ENCODE measurements around the gene KRTAP12-1.
A peak's percentile ranks its signal among the peaks of the same experiment; 100 is the strongest.

The KRTAP12-1 gene

DNA sequence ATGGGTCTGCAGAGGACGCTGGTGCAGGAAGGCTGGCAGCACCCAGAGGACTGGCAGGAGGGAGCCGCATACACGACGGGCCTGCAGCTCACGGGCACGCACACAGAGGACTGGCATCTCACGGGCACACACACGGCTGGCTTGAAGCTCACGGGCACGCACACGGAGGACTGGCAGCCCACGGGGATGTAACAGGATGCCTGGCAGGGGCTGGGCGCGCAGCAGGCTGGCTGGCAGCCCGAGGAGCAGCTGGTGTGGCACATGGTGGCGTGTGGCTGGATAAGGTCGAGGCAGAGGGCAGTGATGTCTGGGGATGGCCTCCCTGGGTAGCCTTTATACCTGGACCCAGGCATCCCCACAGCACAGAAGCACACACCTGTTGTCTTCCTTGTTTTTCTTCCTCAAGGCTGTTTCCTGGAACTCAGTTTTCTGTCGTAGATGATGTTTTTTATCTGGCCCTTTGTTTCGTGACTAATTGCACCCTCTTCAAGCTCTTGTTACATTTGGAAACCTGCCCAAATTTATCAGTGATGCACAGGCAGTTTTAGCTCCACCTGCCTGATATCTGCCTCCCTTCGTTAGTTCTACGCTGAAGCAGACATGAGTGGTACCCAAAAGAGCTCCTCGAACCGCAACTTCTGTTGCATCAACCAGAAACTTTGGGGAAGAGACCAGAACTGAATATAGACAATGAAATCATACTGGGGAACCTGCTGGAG lies at the start of gene KRTAP12-1:
TSS of gene KRTAP12-1 (minus strand) at position 303 of the 719 bp plus-strand sequence. CDS start at position 263, 40 bp downstream.
- no peak within 1 kb of the TSS for H3K4me3 ChIP-seq
- H3K27ac ChIP-seq = no peak within 1 kb of the TSS
- TF ChIP-seq Cebpa-rat (IDR thresholded peaks at IDR 0.05) = no peak
- no peaks in the 10 kb centered on the region for H3K36me3 ChIP-seq
- H4K20me1 ChIP-seq = no peaks in the 10 kb centered on the region
- H3K27me3 ChIP-seq = no peaks in the 10 kb centered on the region
- no peak within 1 kb of the TSS for H3K9ac ChIP-seq
- H3K4me2 ChIP-seq = no peak within 1 kb of the TSS
- H3K9me3 ChIP-seq = no peaks in the 10 kb centered on the region
- H3K4me1 ChIP-seq = no peaks in the 10 kb centered on the region

- TF ChIP-seq Cebpa-rat (IDR thresholded peaks at IDR 0.05) = no peak
- Histone ChIP-seq H3K4me1 (peaks cover 54% of the 10 kb centered on the region), H3K4me2 (peak overlapping the region; percentile 9; the same call in 1 of the 2 replicates), H3K9me3 (no peaks in the 10 kb centered on the region), H3K27me3 (no peaks in the 10 kb centered on the region), H4K20me1 (no peaks in the 10 kb centered on the region), H3K4me3 (no peak overlapping the region), H3K36me3 (no peaks in the 10 kb centered on the region), H3K27ac (0 out of 2 replicates have a peak overlapping the region, but pooled peaks have one; percentile 11), H3K9ac (no peak overlapping the region)
These were observed 49.1 kb upstream of the KRTAP12-1 start for GRCh38 chr21:44730951-44731579.

DNA sequence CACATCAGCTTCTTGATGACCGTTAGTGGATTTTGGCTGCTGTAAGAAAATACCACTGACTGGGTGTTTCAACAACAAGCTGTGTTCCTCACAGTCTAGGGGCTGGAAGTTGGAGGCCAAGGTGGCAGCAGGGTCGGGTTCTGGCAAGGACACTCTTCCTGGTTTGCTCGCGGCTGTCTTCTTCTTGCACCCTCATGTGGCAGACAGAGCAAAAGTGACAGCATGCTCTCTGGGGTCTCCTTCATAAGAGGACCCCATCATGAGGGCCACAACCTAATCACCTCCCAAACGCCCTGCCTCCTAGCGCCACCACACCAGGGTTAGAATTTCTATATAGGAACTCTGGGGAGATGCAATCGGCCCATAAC lies 48.0 kb upstream of the KRTAP12-1 start:
- peaks cover 49% of the 10 kb centered on the region for H3K4me1 ChIP-seq
- H3K9ac ChIP-seq = no peak overlapping the region
- no peaks in the 10 kb centered on the region for H3K9me3 ChIP-seq
- TF ChIP-seq Cebpa-rat (IDR thresholded peaks at IDR 0.05) = no peak
- H3K4me2 ChIP-seq = no peak overlapping the region
- H3K4me3 ChIP-seq = no peak overlapping the region
- H3K27me3 ChIP-seq = 0 out of 2 replicates have a peak, but pooled peaks cover under 1% of the 10 kb centered on the region
- no peaks in the 10 kb centered on the region for H4K20me1 ChIP-seq
- H3K36me3 ChIP-seq = no peaks in the 10 kb centered on the region
- no peak overlapping the region for H3K27ac ChIP-seq

DNA sequence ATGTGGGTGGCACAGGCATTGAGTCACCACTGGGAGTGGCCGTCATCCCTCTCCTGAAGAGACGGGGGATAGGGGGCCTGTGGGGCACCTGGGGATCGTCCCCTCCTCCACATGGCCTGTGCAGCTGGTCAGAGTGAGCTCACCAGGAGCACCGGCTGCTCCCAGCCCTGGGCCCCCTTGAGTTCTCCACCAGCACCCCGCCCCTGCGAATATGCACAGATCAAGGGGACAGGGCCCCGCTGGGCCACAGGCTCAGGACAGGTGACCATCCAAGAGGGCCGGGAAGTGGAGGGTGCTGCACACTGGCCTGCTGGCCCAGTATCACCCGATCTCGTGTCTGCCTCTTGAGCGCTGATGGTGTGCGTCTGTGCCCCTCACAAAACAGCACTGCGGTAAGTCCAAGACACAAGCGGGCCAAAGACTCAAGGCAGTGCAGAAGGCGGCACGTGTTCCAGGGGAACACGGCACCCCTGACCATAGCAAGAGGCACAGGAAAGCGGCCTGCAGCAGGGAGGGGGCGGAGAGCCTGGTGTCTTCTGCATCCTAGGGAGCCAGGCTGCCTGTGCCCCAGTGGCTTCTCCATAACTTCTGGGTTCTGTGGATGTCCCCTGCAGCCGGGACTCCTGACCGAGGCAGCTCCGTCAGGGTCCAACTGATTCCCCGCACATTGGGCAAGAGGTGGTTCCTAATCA lies 47.5 kb upstream of the KRTAP12-1 start:
- H3K4me3 ChIP-seq = no peak overlapping the region
- H3K27ac ChIP-seq = no peak overlapping the region
- H4K20me1 ChIP-seq = no peaks in the 10 kb centered on the region
- H3K9ac ChIP-seq = no peak overlapping the region
- TF ChIP-seq Cebpa-rat (IDR thresholded peaks at IDR 0.05) = no peak
- H3K27me3 ChIP-seq = peaks cover 4% of the 10 kb centered on the region; the same call in 1 of the 2 replicates
- no peaks in the 10 kb centered on the region for H3K36me3 ChIP-seq
- H3K4me2 ChIP-seq = no peak overlapping the region
- H3K9me3 ChIP-seq = no peaks in the 10 kb centered on the region
- H3K4me1 ChIP-seq = peaks cover 49% of the 10 kb centered on the region

DNA sequence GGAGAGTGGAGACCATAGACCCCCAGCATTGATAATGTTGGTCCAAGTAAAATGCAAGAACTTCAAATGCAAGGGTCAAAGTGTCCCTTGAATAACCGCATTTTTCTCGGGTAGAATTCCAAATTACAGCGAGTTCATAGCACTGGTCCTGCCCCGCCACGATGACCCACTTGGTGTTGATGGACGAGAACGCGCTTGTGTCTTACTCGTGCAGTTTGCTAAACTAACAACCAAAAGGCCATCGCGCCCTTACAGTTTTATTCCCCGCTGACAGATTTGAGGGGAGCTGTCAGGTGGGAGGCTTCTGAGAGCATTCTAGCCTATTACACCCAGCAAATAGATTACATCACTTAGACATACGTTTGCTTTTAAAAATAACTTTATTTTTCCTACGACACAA lies 46.8 kb upstream of the KRTAP12-1 start:
- Histone ChIP-seq H3K36me3 (no peaks in the 10 kb centered on the region), H3K4me3 (no peak overlapping the region), H3K27ac (no peak overlapping the region), H3K9ac (no peak overlapping the region), H3K4me1 (peaks cover 49% of the 10 kb centered on the region), H3K27me3 (peaks cover 4% of the 10 kb centered on the region; the same call in 1 of the 2 replicates), H4K20me1 (no peaks in the 10 kb centered on the region), H3K9me3 (no peaks in the 10 kb centered on the region), H3K4me2 (no peak overlapping the region)
- no peak for TF ChIP-seq Cebpa-rat (IDR thresholded peaks at IDR 0.05)

GRCh38 chr21:44727757-44728156 lies 45.8 kb upstream of the KRTAP12-1 start:
- peaks cover 49% of the 10 kb centered on the region for H3K4me1 ChIP-seq
- H3K4me3 ChIP-seq = no peak overlapping the region
- H4K20me1 ChIP-seq = no peaks in the 10 kb centered on the region
- no peaks in the 10 kb centered on the region for H3K36me3 ChIP-seq
- H3K4me2 ChIP-seq = no peak overlapping the region
- H3K27ac ChIP-seq = no peak overlapping the region
- no peak overlapping the region for H3K9ac ChIP-seq
- TF ChIP-seq Cebpa-rat (IDR thresholded peaks at IDR 0.05) = no peak
- peaks cover 4% of the 10 kb centered on the region; the same call in 1 of the 2 replicates for H3K27me3 ChIP-seq
- no peaks in the 10 kb centered on the region for H3K9me3 ChIP-seq

DNA sequence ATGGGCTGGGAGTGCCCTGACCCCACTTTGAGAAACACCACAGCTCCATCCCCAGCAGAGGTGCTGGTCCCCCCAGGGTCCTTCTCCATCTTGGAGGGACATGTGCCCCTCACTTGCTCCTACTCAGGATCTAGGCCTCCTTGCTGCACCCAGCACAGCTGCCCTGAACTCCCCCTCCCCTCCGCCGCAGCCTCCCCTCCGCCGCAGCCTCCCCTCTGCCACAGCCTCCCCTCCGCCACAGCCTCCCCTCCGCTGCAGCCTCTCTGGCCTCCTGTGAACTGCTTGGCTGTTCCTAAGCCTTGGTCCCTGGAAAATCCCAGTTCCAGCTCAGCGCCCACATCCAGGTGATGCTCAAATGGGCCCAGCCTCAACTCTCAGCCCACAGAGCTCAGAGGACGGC lies 45.4 kb upstream of the KRTAP12-1 start:
- H3K27ac ChIP-seq = no peak overlapping the region
- peaks cover 49% of the 10 kb centered on the region for H3K4me1 ChIP-seq
- H3K9ac ChIP-seq = no peak overlapping the region
- no peaks in the 10 kb centered on the region for H3K36me3 ChIP-seq
- no peak overlapping the region for H3K4me2 ChIP-seq
- H3K4me3 ChIP-seq = no peak overlapping the region
- H3K9me3 ChIP-seq = no peaks in the 10 kb centered on the region
- no peak for TF ChIP-seq Cebpa-rat (IDR thresholded peaks at IDR 0.05)
- peaks cover 4% of the 10 kb centered on the region; the same call in 1 of the 2 replicates for H3K27me3 ChIP-seq
- no peaks in the 10 kb centered on the region for H4K20me1 ChIP-seq

GRCh38 chr21:44726826-44727225 lies 44.9 kb upstream of the KRTAP12-1 start:
- no peak for TF ChIP-seq Cebpa-rat (IDR thresholded peaks at IDR 0.05)
- Histone ChIP-seq H3K9ac (no peak overlapping the region), H3K27ac (no peak overlapping the region), H3K4me2 (no peak overlapping the region), H4K20me1 (no peaks in the 10 kb centered on the region), H3K4me1 (peaks cover 49% of the 10 kb centered on the region), H3K27me3 (peaks cover 4% of the 10 kb centered on the region; the same call in 1 of the 2 replicates), H3K4me3 (no peak overlapping the region), H3K36me3 (no peaks in the 10 kb centered on the region), H3K9me3 (no peaks in the 10 kb centered on the region)

DNA sequence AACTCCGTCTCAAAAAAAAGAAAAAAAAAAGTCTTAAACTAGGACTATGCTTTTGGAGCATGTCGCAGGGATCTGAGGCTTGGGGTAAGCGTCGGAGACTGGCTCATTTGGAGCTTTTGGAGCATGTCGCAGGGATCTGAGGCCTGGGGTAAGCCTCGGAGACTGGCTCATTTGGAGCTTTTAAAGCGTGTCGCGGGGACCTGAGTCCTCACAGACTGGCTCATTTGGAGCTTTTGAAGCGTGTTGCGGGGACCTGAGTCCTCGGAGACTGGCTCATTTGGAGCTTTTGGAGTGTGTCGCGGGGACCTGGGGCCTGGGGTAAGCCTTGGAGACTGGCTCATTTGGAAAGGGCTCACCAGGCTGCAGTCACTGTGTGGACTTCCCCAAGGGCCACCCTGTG lies 43.0 kb upstream of the KRTAP12-1 start:
- H3K27ac ChIP-seq = no peak overlapping the region
- H4K20me1 ChIP-seq = no peaks in the 10 kb centered on the region
- H3K4me2 ChIP-seq = peak overlapping the region; percentile 97; the same call in 1 of the 2 replicates
- H3K9me3 ChIP-seq = no peaks in the 10 kb centered on the region
- no peaks in the 10 kb centered on the region for H3K36me3 ChIP-seq
- peaks cover 4% of the 10 kb centered on the region; the same call in 1 of the 2 replicates for H3K27me3 ChIP-seq
- TF ChIP-seq Cebpa-rat (IDR thresholded peaks at IDR 0.05) = no peak
- no peak overlapping the region for H3K9ac ChIP-seq
- no peak overlapping the region for H3K4me3 ChIP-seq
- H3K4me1 ChIP-seq = peaks cover 38% of the 10 kb centered on the region

Measured in BLaER1 (cell line).